HG03469 (cell line): ENCODE results near the gene ITM2C.

ENCODE experiments used
- ATAC-seq: cut with Tn5 transposase; IDR thresholded peaks from one replicate; pipeline ENCODE4 v1.9.1; 2021; ENCODE audit warnings: mild to moderate bottlenecking, moderate library complexity, moderate number of reproducible peaks; ENCODE audit not compliant: unreplicated experiment

The ITM2C gene

DNA sequence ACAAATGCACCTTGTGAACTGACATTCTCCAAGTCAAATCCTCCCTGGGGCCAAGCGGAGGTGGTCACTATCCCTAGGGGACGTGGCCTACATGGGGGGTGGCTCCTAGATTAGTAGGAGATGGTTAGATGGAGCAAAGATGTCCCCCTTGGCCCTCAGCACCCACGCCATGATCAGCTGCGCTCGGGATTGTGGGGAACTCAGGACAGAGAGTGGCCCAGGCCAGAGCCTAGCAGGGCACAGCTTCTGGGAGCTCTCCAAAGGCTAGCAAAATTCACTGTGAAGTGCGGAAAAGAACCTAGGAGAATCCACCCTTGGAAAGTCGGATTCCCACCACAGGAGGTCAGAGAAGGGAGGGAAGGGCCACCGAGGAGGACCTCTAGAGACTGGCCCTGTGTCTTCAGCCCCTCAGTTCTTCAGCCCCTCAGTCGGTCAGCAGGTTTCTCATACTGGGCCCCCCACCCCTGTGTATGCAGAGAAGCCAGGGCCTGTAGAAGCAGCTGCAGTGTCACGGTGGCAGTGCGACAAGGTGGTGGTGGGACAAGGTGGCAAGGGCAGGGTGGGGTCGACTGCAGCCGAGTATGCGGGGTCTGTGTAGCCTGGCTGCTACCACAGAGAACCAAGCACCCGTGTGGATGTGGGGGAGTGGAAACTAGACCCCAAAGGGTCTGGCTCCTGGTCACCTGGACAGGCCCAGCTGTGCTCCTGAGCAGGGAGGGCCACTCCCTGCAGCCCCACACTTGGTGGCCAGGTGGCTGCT lies 41.9 kb downstream of the ITM2C start:
- ATAC-seq: no peak

DNA sequence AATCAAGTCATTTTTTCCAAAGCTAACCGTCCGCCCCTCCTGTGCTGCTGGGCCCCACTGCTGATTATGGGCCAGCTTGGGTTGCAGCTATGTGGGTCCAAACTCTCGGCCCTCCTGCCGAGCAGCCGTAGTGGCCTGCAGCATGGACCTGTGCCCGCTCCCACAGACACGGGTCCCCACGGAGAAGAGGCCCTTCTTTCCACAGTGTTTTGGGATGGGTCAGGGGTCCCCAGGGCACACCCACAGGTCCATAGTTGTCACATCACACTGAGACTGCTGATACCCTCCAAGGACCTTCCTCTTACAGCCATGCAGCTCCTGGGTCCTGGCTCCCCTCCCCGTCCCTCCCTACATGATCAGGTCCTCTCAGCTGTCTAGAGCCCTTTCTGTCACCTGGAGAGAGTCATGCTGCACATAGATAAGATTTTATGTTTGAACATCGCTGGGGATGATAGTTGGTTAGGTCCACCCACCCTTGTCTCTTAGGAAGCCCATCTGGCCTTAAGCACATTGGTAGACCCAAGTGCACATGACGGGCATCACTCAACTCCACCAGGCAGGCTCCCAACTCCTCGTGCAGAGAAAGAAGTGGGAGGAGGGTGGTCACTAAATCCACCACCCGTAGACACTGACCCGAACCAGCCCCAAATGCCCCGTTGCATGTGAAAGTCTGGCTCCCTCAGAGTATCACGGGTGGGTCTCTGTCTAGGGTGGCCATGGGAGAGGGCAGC lies 42.8 kb downstream of the ITM2C start:
- ATAC-seq: no peak

GRCh38 chr2:230908092-230908594 lies 43.4 kb downstream of the ITM2C start:
- ATAC-seq: no peak

- no peak for ATAC-seq
Measured at GRCh38 chr2:230908595-230909191, 44.0 kb downstream of the ITM2C start.

- no peak for ATAC-seq
Measured at GRCh38 chr2:230909841-230910545, 45.3 kb downstream of the ITM2C start.

DNA sequence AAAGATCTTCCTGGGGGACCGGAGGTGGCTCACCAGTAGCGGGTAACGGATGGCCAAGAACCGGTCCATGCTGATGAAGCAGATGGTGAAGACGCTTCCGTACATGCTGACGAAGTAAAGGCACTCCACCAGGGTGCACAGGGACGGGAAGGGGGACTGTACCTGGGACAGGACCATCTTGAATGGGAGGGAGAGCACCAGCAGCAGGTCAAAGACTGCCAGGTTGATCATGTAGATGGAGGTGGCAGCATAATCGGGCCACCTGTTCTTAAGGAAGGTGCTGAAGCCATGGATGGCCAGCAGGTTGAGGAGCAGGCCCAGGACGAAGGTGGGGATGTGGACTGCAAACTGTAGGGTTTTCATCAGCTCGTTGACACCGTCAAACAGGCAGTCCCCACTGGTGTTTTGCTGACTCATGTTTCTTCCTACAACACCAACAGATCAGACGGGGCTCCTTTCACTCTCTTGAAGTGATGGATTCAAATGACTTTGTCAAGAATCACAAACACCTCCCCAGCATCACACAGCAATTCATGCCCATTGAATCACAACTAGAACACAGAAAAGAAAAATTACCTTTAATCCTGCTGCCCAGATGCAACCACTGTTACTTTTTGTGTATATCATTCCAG lies 45.9 kb downstream of the ITM2C start:
- ATAC-seq: no peak

DNA sequence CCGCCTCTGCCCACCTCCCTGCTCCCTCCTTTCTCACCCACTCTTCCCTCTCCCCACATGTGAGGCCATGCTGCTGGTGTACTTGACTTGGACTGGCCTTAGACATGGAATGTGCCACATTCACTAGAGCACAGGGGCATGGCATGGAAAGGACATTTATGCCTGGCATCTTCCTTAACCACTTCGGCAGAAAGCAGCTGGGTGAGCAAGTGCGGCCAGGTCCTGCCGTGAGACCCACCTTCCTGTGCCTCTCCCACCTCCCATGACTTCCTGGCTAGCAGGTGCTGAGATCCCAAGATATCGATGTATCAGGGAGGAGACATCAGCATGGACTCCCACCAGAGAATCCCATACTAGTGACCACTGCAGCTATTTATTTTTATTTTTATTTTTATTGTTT lies 47.3 kb downstream of the ITM2C start:
- no peak for ATAC-seq

GRCh38 chr2:230912724-230913123 lies 48.0 kb downstream of the ITM2C start:
- no peak for ATAC-seq

GRCh38 chr2:230913406-230914143 lies 48.8 kb downstream of the ITM2C start:
- no peak for ATAC-seq

DNA sequence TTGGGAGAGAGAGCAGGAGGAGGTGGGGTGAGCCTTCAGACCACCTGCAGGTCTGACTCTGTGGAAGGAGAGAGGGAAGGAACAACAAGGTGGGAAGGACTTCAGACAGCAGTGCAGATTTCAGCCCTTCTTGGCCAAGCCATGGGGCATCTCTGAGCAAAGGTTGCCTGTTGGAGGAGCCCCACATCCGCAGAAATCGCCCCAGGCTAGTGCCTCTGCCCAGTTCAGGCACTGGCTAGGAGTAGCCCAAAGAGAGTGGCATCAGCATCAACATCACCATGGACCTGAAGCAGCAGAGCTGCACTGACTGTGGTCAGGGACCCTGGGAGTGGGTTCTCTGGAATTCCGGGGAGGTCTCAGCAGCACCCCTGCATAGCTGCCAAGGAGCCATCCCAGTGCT lies 50.1 kb downstream of the ITM2C start:
- ATAC-seq: no peak

DNA sequence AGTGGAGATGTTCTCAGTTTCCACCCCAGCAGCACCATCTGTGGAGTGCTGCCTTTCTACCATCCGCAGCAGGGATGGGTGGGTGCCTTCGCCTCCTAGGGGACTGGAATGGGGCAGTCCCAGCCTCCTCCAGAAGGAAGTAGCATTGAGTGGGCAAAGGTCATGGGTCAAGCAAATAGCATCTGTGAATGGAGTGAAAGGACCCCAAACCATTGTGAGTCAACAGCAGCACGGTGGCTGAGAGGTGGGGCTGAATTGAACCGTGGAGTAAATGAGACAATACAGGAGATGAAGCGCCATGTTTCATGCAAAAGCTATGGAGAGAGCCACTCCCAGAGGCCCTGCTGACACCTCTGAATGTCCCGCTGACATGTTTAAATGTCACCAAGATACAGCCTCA lies 50.6 kb downstream of the ITM2C start:
- ATAC-seq: no peak

- ATAC-seq: no peak
Measured at GRCh38 chr2:230916218-230916617, 51.5 kb downstream of the ITM2C start.

- no peak for ATAC-seq
Measured at GRCh38 chr2:230919240-230919639, 54.5 kb downstream of the ITM2C start.

GRCh38 chr2:230919681-230920080 lies 54.9 kb downstream of the ITM2C start:
- ATAC-seq: no peak

DNA sequence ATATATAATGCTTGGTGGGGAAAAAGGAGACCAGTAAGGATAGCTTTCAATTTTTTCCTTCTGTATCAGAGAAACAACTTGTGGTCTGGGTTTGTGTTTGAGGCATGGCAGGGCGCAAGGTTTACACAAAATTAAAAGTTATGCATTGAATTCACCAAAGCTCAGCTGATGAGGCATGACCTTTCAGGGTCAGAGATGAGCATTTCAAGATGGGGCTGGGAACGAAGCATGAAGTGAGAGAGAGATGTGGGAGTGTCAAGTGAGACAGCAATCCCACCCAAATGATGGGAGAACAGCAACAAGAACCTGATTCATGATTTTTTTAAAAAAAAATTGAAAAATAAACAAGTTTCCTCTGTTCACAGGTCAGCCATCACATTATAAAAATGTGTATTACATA lies 55.4 kb downstream of the ITM2C start:
- no peak for ATAC-seq

GRCh38 chr2:230921806-230922595 lies 57.3 kb downstream of the ITM2C start:
- ATAC-seq: no peak

GRCh38 chr2:230922951-230923717 lies 58.4 kb downstream of the ITM2C start:
- no peak for ATAC-seq

GRCh38 chr2:230924092-230924469 lies 59.3 kb downstream of the ITM2C start:
- ATAC-seq: no peak
